NB4 (cell line): ENCODE data around the gene BOD1L1.
A peak's percentile ranks its signal among the peaks of the same experiment; 100 is the strongest.

Experiments used
- CTCF ChIP-seq: IDR thresholded peaks from one replicate; pipeline ENCODE4 v1.5.1; 2012; ENCODE audit warnings: low read depth, low read length
- MYC ChIP-seq: IDR thresholded peaks from 2 replicates; pipeline ENCODE4 v1.6.1; 2011; ENCODE audit warnings: low read depth, low read length
- POLR2A ChIP-seq: IDR thresholded peaks from 2 replicates; pipeline ENCODE4 v1.6.1; 2011; ENCODE audit warnings: mild to moderate bottlenecking; ENCODE audit not compliant: insufficient read length; ENCODE audit errors: extremely low read depth

- TF ChIP-seq MYC (0 out of 2 replicates have a peak, but pooled peaks have one; percentile 32), CTCF (no peak), POLR2A (no peak)
Measured at GRCh38 chr4:13626492-13627177, 890 bp downstream of the BOD1L1 start.
